ENCODE measurements around the gene TMEM218.

Gene TMEM218

DNA sequence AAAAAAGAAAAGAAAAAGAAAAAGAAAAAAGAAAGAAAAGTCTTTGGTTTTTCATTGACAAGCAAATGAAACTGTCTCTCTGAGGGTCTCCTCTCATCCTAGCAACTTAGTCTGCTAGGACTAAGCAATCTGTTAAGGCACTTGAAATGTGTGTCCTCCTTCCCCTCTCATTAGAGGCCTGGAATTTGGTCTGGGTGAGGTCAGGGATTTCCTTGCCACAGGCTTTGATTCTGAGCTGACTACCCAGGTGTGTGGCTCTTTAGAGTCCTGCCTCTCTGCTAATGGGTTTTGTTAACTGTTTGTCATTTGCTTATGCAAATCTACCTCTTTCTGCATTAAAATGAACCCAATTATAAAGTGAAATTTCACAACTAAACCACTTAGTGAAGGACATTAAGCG is 34.8 kb upstream of the TMEM218 start:
- peaks cover 19% of the 10 kb centered on the region for H3K27me3 Mint-ChIP-seq (ENCODE audit: low read depth)
- TF ChIP-seq, protein P1, sequence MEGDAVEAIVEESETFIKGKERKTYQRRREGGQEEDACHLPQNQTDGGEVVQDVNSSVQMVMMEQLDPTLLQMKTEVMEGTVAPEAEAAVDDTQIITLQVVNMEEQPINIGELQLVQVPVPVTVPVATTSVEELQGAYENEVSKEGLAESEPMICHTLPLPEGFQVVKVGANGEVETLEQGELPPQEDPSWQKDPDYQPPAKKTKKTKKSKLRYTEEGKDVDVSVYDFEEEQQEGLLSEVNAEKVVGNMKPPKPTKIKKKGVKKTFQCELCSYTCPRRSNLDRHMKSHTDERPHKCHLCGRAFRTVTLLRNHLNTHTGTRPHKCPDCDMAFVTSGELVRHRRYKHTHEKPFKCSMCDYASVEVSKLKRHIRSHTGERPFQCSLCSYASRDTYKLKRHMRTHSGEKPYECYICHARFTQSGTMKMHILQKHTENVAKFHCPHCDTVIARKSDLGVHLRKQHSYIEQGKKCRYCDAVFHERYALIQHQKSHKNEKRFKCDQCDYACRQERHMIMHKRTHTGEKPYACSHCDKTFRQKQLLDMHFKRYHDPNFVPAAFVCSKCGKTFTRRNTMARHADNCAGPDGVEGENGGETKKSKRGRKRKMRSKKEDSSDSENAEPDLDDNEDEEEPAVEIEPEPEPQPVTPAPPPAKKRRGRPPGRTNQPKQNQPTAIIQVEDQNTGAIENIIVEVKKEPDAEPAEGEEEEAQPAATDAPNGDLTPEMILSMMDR (IDR thresholded peaks at IDR 0.05; ENCODE audit: unreplicated experiment in 3 of 3): no peak
- H3K4me3 Mint-ChIP-seq: no peak overlapping the region
- H3K9me3 Mint-ChIP-seq: no peaks in the 10 kb centered on the region
- no peak overlapping the region for H3K27ac Mint-ChIP-seq
- peaks cover 37% of the 10 kb centered on the region for H3K4me1 Mint-ChIP-seq
- no peaks in the 10 kb centered on the region for H3K36me3 Mint-ChIP-seq (ENCODE audit: low read depth)

DNA sequence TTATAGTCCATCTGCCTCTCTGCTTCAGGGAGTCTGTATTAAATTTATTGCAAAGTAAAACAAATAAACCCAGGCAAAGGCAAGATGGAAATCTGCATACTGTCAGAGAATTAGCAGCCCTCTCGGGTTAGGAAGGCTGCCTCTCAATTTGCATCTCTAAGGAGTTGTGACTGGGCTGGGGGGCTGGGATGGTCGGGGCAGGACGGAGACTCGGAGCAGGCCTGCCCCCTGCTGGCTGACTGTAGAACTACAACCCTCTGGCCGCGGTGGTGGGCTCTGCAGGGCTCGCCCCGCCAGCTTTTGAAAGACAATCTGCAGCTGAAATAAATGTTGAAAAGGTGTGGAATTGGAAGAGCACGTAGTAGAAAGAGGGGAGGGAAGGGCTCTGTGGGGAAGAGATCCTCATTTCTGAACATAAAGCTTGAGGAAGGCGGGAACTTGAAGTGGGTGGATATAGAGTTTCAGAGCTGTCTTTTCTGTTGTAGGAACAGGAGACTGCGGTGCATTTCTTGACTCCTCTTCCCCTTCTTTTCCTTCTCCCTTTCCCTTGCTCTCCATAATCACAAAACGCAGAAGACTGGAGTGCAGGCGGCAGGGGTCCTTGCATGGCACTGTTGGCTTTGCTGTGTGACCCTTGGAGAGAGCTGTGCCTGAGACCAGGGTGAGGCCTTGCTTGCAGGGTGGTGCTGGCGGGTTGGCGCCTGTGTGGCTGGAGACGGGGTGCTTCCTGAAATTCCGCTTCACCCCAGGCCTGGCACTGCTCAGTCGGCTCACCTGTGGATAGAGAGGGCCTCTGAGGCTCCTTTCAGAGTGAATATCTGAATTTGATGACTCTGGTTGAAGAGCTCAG is 30.5 kb upstream of the TMEM218 start:
- H3K27ac Mint-ChIP-seq: peak overlapping the region; percentile 96 to 98 (median 96)
- H3K36me3 Mint-ChIP-seq (ENCODE audit: low read depth): no peaks in the 10 kb centered on the region
- H3K4me3 Mint-ChIP-seq: no peak overlapping the region
- peaks cover 58% of the 10 kb centered on the region for H3K4me1 Mint-ChIP-seq
- TF ChIP-seq, protein P1 (IDR thresholded peaks at IDR 0.05; ENCODE audit: unreplicated experiment in 3 of 3): peak; percentile 95 to 99 (median 98)
- peaks cover 13% of the 10 kb centered on the region for H3K27me3 Mint-ChIP-seq (ENCODE audit: low read depth)
- no peaks in the 10 kb centered on the region for H3K9me3 Mint-ChIP-seq

DNA sequence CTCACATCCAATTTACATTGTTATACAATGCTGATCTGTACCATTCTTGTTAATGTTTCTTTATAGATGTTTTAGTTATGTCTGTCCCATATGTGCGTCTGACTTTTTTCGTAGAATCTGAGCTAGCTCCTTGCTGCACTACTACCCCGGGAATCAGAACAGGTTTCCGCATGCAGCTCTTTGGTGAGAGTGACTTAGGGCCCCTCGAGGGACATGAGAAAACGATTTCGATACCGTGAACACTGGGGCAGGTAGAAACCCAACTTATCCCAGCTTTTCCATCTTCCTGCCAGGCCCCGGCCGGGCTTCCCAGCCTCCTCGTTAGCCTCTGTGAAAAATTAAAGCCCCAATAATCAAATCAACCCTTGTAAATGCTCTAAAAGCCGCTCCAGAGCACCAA is 29.8 kb upstream of the TMEM218 start:
- TF ChIP-seq, protein P1 (IDR thresholded peaks at IDR 0.05; ENCODE audit: unreplicated experiment in 3 of 3): no peak
- H3K27ac Mint-ChIP-seq: peak overlapping the region; percentile 96 to 98 (median 96)
- H3K27me3 Mint-ChIP-seq (ENCODE audit: low read depth): peaks cover 9% of the 10 kb centered on the region
- H3K4me3 Mint-ChIP-seq: peak overlapping the region in 2 of 3 experiments; percentile 19
- no peaks in the 10 kb centered on the region for H3K36me3 Mint-ChIP-seq (ENCODE audit: low read depth)
- H3K4me1 Mint-ChIP-seq: peaks cover 51% of the 10 kb centered on the region
- no peaks in the 10 kb centered on the region for H3K9me3 Mint-ChIP-seq

DNA sequence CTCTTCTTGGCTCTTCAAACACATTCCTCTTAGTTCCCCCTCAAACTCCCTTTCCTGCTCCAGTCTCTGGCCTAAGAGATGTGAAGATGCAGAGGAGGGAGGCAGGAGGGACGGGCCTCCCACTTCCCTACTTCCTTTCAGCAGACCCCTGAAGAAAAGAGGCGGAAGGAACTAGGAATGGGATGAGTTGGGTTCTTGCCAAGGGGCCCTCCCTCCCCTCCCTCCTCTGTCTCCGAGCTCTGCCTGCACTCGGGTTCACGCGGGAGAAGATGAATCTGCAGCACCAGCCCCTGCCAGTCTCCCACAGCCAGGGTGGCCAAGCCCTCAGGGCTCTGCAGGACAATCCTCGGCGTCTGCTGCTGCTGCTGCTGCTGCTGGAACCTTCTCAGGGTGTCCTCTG is 28.8 kb upstream of the TMEM218 start:
- H3K27me3 Mint-ChIP-seq (ENCODE audit: low read depth): peaks cover 9% of the 10 kb centered on the region
- H3K9me3 Mint-ChIP-seq: no peaks in the 10 kb centered on the region
- no peaks in the 10 kb centered on the region for H3K36me3 Mint-ChIP-seq (ENCODE audit: low read depth)
- H3K4me3 Mint-ChIP-seq: peak overlapping the region; percentile 9 to 41 (median 16)
- TF ChIP-seq, protein P1 (IDR thresholded peaks at IDR 0.05; ENCODE audit: unreplicated experiment in 3 of 3): no peak
- peak overlapping the region; percentile 96 to 98 (median 96) for H3K27ac Mint-ChIP-seq
- H3K4me1 Mint-ChIP-seq: peaks cover 50% of the 10 kb centered on the region

DNA sequence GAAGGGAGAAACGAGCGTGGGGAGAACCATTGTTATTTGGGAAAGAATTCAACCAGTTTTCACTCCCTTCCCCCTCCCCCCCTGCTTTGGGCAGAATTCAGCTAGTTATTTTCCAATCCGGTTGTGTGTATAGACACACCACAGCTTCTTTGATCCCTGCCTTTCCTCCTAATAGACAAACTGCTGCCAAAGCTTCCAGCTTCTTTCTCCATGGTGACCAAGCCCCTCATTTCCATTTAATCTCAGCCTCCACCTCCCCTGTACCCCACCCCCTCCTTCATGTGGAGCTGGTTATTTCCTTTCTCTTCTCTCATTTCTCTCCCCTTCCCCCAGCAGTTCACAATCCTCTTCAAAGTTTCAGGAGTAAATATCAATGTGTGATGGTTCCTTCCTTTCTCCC is 28.4 kb upstream of the TMEM218 start:
- TF ChIP-seq, protein P1 (IDR thresholded peaks at IDR 0.05; ENCODE audit: unreplicated experiment in 3 of 3): no peak
- Mint-ChIP-seq H3K9me3 (no peaks in the 10 kb centered on the region), H3K4me1 (peaks cover 50% of the 10 kb centered on the region), H3K27me3 (ENCODE audit: low read depth) (peaks cover 9% of the 10 kb centered on the region), H3K36me3 (ENCODE audit: low read depth) (no peaks in the 10 kb centered on the region), H3K4me3 (peak overlapping the region; percentile 9 to 41 (median 16)), H3K27ac (peak overlapping the region; percentile 96 to 98 (median 96))

DNA sequence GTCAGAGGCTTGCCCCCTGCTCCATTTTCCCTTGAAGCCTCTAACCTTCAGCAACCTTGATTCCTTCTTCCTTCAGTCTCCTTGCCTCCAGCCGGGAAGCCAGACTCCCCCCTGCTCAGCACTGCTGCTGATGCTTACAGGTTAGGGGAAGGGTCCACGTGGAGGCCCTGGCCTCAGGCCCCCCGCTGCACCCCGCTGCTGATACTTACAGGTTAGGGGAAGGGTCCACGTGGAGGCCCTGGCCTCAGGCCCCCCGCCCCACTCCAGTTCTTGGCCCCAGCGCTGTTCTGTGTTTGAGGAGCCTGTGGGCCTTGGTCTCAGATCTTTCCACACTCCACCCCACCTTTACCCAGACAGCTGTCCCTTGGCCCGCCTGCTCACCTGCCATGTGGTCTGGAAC is 27.5 kb upstream of the TMEM218 start:
- Mint-ChIP-seq H3K9me3 (no peaks in the 10 kb centered on the region), H3K4me1 (peaks cover 50% of the 10 kb centered on the region), H3K4me3 (peak overlapping the region in 1 of 3 experiments; percentile 29), H3K36me3 (ENCODE audit: low read depth) (no peaks in the 10 kb centered on the region), H3K27me3 (ENCODE audit: low read depth) (peaks cover 3% of the 10 kb centered on the region), H3K27ac (peak overlapping the region; percentile 96 to 98 (median 96))
- TF ChIP-seq, protein P1 (IDR thresholded peaks at IDR 0.05; ENCODE audit: unreplicated experiment in 3 of 3): no peak
